ENCODE data around the gene FYB2. TPM values are rescaled to one million over a fixed set of nuclear protein-coding genes. Genes with fewer than 3 reads are reported as not detected.
"Not testable (repeated sequence)": the region's sequence is repeated elsewhere in the genome, so short reads cannot be mapped to it uniquely, and the experiment has no call there.

FYB2 gene
- total and polyA plus RNA-seq, 9 donors = 0.06 to 0.82 (median 0.18) TPM; not detected in 5

DNA sequence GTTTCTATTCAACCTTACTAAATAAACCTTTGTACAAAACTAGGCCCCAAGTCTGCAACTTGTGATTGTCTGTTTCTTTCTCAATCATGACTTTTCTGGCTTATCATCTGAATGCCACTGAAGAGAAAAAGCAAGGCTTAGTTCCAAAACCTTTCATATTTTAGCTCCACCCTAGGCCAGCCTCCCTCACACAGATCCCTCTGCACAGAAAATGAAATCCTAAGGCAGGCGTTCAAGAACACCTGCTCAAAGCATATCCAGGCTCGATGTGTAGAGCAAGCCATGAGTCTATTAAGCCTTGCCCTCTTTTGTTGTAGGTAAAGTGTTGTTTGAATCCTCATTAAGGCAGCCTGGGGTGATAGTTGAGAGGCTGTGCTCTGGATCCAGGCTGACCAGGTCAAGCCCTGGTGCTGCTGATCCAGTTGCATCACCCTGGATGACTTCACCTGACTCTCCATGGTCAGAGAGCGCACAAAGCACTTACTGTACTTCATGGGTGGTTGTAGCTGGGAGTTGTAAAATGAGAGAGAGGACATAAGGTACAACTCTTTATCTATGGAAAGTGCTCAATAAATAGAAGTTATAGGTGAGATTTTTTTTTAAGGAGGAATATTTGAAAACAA lies 39.0 kb downstream of the FYB2 start:
- H3K4me3 ChIP-seq (ENCODE audit: low read length) = no peak overlapping the region
- H3K27me3 ChIP-seq (ENCODE audit: control insufficient read depth, insufficient read depth, low read length) = no peaks in the 10 kb centered on the region
- no peaks in the 10 kb centered on the region for H3K4me1 ChIP-seq (ENCODE audit: control insufficient read depth, insufficient read depth, low read length)
- H3K27ac ChIP-seq (ENCODE audit: low read length) = no peak overlapping the region
- DNase-seq = no peak
- no peaks in the 10 kb centered on the region for H3K9me3 ChIP-seq (replicated peaks; ENCODE audit: control insufficient read depth, low read depth, low read length)
- 50% methylated on average over 1 of the region's 3 CpGs for WGBS (ENCODE audit: insufficient coverage)
- H3K36me3 ChIP-seq (ENCODE audit: control insufficient read depth, insufficient read depth, low read length) = no peaks in the 10 kb centered on the region

DNA sequence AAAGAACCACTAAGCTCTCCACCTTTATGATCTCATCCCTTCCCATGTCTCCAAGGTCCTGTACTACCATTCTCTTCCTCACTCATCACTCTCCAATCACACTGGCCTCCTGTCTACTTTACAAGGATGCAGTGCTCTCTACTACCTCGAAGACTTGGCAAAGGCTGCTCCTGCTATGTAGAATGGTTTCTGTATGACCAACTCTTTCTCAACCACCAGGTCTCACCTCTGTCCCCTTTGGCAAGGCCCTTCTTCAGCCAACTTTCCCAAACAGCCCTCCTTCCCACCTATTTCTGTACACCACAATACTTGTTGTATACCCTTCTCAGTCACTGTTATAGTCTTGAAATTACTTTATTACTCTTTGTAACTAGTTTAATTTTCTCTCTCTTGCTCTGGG lies 41.2 kb downstream of the FYB2 start:
- H3K4me3 ChIP-seq (ENCODE audit: low read length) = no peak overlapping the region
- no peaks in the 10 kb centered on the region for H3K27me3 ChIP-seq (ENCODE audit: control insufficient read depth, insufficient read depth, low read length)
- H3K36me3 ChIP-seq (ENCODE audit: control insufficient read depth, insufficient read depth, low read length) = no peaks in the 10 kb centered on the region
- H3K27ac ChIP-seq (ENCODE audit: low read length) = no peak overlapping the region
- no CpG with 5 or more reads among the region's 1 CpG for WGBS (ENCODE audit: insufficient coverage)
- no peaks in the 10 kb centered on the region for H3K9me3 ChIP-seq (replicated peaks; ENCODE audit: control insufficient read depth, low read depth, low read length)
- DNase-seq = no peak
- H3K4me1 ChIP-seq (ENCODE audit: control insufficient read depth, insufficient read depth, low read length) = no peaks in the 10 kb centered on the region

GRCh38 chr1:56774732-56775131 lies 44.5 kb downstream of the FYB2 start:
- DNase-seq; H3K4me1 ChIP-seq (ENCODE audit: control insufficient read depth, insufficient read depth, low read length); H3K27ac ChIP-seq (ENCODE audit: low read length); H3K36me3 ChIP-seq (ENCODE audit: control insufficient read depth, insufficient read depth, low read length); H3K27me3 ChIP-seq (ENCODE audit: control insufficient read depth, insufficient read depth, low read length); H3K9me3 ChIP-seq (replicated peaks; ENCODE audit: control insufficient read depth, low read depth, low read length); H3K4me3 ChIP-seq (ENCODE audit: low read length): not testable (repeated sequence)

DNA sequence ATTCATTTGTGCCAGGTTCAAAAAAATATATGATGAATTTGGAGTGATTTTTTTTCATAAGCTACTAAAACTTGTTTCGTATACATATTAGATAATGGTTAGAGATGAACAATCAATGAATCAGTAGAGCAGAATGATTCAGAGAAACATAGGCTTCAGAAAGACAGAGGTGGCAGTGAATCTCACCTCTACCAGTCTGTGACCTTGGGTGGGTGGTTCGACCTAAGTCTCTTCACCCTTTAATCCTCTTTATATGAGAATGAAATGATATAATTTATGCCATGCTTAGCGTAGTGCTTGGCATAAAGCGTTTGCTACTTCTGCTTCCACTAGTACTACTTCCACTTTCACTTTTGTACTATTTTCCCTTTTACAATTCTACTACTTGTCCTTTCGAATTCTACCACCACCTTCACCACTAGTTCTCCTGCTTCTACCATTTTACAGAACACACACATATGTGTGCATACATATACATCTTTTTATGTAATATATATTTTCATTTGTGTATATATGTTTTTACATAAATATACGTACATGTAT lies 45.1 kb downstream of the FYB2 start:
- no peak for DNase-seq
- WGBS (ENCODE audit: insufficient coverage) = no CpG with 5 or more reads among the region's 6 CpGs
- Histone ChIP-seq H3K27ac (ENCODE audit: low read length) (no peak overlapping the region), H3K9me3 (replicated peaks; ENCODE audit: control insufficient read depth, low read depth, low read length) (no peaks in the 10 kb centered on the region), H3K4me3 (ENCODE audit: low read length) (no peak overlapping the region), H3K36me3 (ENCODE audit: control insufficient read depth, insufficient read depth, low read length) (no peaks in the 10 kb centered on the region), H3K4me1 (ENCODE audit: control insufficient read depth, insufficient read depth, low read length) (no peaks in the 10 kb centered on the region), H3K27me3 (ENCODE audit: control insufficient read depth, insufficient read depth, low read length) (no peaks in the 10 kb centered on the region)

- H3K36me3 ChIP-seq (ENCODE audit: control insufficient read depth, insufficient read depth, low read length) = no peaks in the 10 kb centered on the region
- no peak for DNase-seq
- no peaks in the 10 kb centered on the region for H3K9me3 ChIP-seq (replicated peaks; ENCODE audit: control insufficient read depth, low read depth, low read length)
- H3K4me1 ChIP-seq (ENCODE audit: control insufficient read depth, insufficient read depth, low read length) = no peaks in the 10 kb centered on the region
- no peak overlapping the region for H3K27ac ChIP-seq (ENCODE audit: low read length)
- no peaks in the 10 kb centered on the region for H3K27me3 ChIP-seq (ENCODE audit: control insufficient read depth, insufficient read depth, low read length)
- H3K4me3 ChIP-seq (ENCODE audit: low read length) = no peak overlapping the region
- WGBS (ENCODE audit: insufficient coverage) = no CpG with 5 or more reads among the region's 2 CpGs
Observed at GRCh38 chr1:56773341-56774066, 45.7 kb downstream of the FYB2 start.

DNA sequence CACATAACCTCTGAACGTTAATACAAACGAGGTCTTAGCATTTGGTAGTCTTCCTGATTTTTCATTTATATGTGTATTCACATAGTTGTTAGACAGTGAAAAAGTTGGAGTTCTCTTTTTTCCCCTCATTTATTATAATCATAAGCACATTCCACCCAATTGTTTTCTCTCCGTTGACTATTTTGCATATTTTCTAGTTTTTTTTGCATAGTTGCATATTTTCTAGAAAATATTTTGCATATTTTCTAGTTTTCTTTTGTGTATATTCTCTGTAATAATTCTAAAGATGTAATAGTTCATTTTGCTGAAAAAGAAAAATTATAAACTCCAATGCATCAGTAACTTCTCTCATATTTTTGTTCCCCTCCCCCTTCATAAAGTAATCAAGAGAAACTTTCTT lies 47.5 kb downstream of the FYB2 start:
- Histone ChIP-seq H3K4me3 (ENCODE audit: low read length) (no peak overlapping the region), H3K9me3 (replicated peaks; ENCODE audit: control insufficient read depth, low read depth, low read length) (no peaks in the 10 kb centered on the region), H3K27me3 (ENCODE audit: control insufficient read depth, insufficient read depth, low read length) (no peaks in the 10 kb centered on the region), H3K4me1 (ENCODE audit: control insufficient read depth, insufficient read depth, low read length) (no peaks in the 10 kb centered on the region), H3K27ac (ENCODE audit: low read length) (no peak overlapping the region), H3K36me3 (ENCODE audit: control insufficient read depth, insufficient read depth, low read length) (no peaks in the 10 kb centered on the region)
- DNase-seq = no peak
- whole genome bisulfite sequencing (ENCODE audit: insufficient coverage) = no CpG with 5 or more reads among the region's 3 CpGs

- Histone ChIP-seq H3K27ac (ENCODE audit: low read length) (no peak overlapping the region), H3K4me1 (ENCODE audit: control insufficient read depth, insufficient read depth, low read length) (no peaks in the 10 kb centered on the region), H3K36me3 (ENCODE audit: control insufficient read depth, insufficient read depth, low read length) (no peaks in the 10 kb centered on the region), H3K4me3 (ENCODE audit: low read length) (no peak overlapping the region), H3K9me3 (replicated peaks; ENCODE audit: control insufficient read depth, low read depth, low read length) (no peaks in the 10 kb centered on the region), H3K27me3 (ENCODE audit: control insufficient read depth, insufficient read depth, low read length) (no peaks in the 10 kb centered on the region)
- DNase-seq = peak; percentile 3
- WGBS (ENCODE audit: insufficient coverage) = no CpG with 5 or more reads among the region's 3 CpGs
Observed at GRCh38 chr1:56758794-56759193, 60.4 kb downstream of the FYB2 start.

DNA sequence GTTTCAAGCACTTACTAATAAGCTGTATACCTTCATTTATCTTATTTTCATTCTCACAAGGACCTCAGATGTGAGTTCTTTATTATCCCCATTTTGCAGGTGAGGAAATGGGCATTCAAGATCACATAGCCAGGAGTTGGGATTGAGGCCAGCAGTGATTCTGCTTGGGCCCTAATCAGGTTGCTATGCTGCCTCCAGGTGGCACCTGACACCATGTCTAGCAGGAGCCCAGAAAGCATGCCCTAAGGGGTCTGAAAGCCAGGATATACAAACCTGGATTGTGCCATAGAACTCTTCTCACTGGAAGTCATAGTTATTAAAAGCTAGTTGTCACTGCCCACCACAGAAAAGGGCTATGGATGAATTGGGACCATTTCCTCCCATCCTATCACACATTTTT lies 61.1 kb downstream of the FYB2 start:
- Histone ChIP-seq H3K27ac (ENCODE audit: low read length) (no peak overlapping the region), H3K36me3 (ENCODE audit: control insufficient read depth, insufficient read depth, low read length) (no peaks in the 10 kb centered on the region), H3K27me3 (ENCODE audit: control insufficient read depth, insufficient read depth, low read length) (no peaks in the 10 kb centered on the region), H3K9me3 (replicated peaks; ENCODE audit: control insufficient read depth, low read depth, low read length) (no peaks in the 10 kb centered on the region), H3K4me1 (ENCODE audit: control insufficient read depth, insufficient read depth, low read length) (no peaks in the 10 kb centered on the region), H3K4me3 (ENCODE audit: low read length) (no peak overlapping the region)
- peak; percentile 1 for DNase-seq

DNA sequence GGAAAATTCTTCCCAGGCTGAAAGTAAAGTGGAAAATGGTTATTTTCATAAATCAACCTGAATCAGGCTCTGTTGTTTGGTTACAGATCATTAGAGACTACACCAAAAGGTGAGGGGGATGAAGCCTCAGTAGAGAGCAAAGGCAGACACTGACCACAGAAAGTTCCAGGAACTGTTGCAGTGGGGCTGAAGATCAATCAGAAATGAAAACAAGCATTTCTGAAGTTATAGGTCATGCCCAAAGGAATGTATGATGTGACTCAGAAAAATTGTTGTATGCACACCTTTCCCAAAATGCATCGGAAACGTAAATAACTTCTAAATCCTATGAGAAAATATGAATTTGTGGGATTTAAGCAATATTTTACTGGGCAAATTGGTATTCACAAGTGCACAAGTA lies 63.3 kb downstream of the FYB2 start:
- H3K27ac ChIP-seq (ENCODE audit: low read length) = no peak overlapping the region

GRCh38 chr1:56754708-56755479 lies 64.3 kb downstream of the FYB2 start:
- H3K27ac ChIP-seq (ENCODE audit: low read length) = no peak overlapping the region
- no CpG with 5 or more reads among the region's 1 CpG for WGBS (ENCODE audit: insufficient coverage)
- no peak overlapping the region for H3K4me3 ChIP-seq (ENCODE audit: low read length)
- H3K9me3 ChIP-seq (replicated peaks; ENCODE audit: control insufficient read depth, low read depth, low read length) = no peaks in the 10 kb centered on the region
- H3K27me3 ChIP-seq (ENCODE audit: control insufficient read depth, insufficient read depth, low read length) = no peaks in the 10 kb centered on the region
- no peaks in the 10 kb centered on the region for H3K36me3 ChIP-seq (ENCODE audit: control insufficient read depth, insufficient read depth, low read length)
- DNase-seq = no peak
- no peaks in the 10 kb centered on the region for H3K4me1 ChIP-seq (ENCODE audit: control insufficient read depth, insufficient read depth, low read length)

More for the DNA sequence above, 63.3 kb downstream of the FYB2 start:
- H3K4me3 ChIP-seq (ENCODE audit: low read length) = no peak overlapping the region
- no peak for DNase-seq
- H3K9me3 ChIP-seq (replicated peaks; ENCODE audit: control insufficient read depth, low read depth, low read length) = no peaks in the 10 kb centered on the region
- no peaks in the 10 kb centered on the region for H3K36me3 ChIP-seq (ENCODE audit: control insufficient read depth, insufficient read depth, low read length)
- no peaks in the 10 kb centered on the region for H3K27me3 ChIP-seq (ENCODE audit: control insufficient read depth, insufficient read depth, low read length)
- no CpG with 5 or more reads among the region's 2 CpGs for WGBS (ENCODE audit: insufficient coverage)
- no peaks in the 10 kb centered on the region for H3K4me1 ChIP-seq (ENCODE audit: control insufficient read depth, insufficient read depth, low read length)
